GM12878 (cell line): ENCODE data around the gene DDX24. TPM values are rescaled to one million over a fixed set of nuclear protein-coding genes. Genes with fewer than 3 reads are reported as not detected.

ENCODE experiments used
- ASH2L ChIP-seq: fragments of 300-600, 200-600 bp; sonication (generic); IDR thresholded peaks from 2 replicates; pipeline ENCODE4 v1.6.1; 2017; ENCODE audit warnings: low read depth, mild to moderate bottlenecking, borderline replicate concordance
- BCL11A ChIP-seq: IDR thresholded peaks from 2 replicates; pipeline ENCODE4 v1.6.1; 2011; ENCODE audit warnings: low read depth, low read length
- CEBPB ChIP-seq, 2 experiments: fragments of 150-350 bp in 1 of 2; IDR thresholded peaks; 2 replicates each; pipeline ENCODE4 v1.6.1; 2012 to 2014; ENCODE audit warnings: low read depth in 2 of 2, low read length in 2 of 2, borderline replicate concordance in 1 of 2, inconsistent platforms in 1 of 2
- CREM ChIP-seq: IDR thresholded peaks from 2 replicates; pipeline ENCODE4 v1.6.1; 2014; ENCODE audit warnings: antibody characterized with exemption, low read depth
- EZH2 ChIP-seq: IDR thresholded peaks from 2 replicates; pipeline ENCODE4 v1.6.1; 2012; ENCODE audit warnings: low read depth, mild to moderate bottlenecking, control low read depth, inconsistent platforms, low read length, borderline replicate concordance; ENCODE audit not compliant: control insufficient read depth
- FOXM1 ChIP-seq: IDR thresholded peaks from 2 replicates; pipeline ENCODE4 v1.6.1; 2012; ENCODE audit warnings: low read depth, mild to moderate bottlenecking, inconsistent platforms, low read length, moderate library complexity
- HDAC6 ChIP-seq: fragments of 200-600 bp; sonication (generic); IDR thresholded peaks from one replicate; pipeline ENCODE4 v1.8.0; 2017; ENCODE audit warnings: antibody characterized with exemption; ENCODE audit not compliant: unreplicated experiment
- MAX ChIP-seq: IDR thresholded peaks from 2 replicates; pipeline ENCODE4 v1.6.1; 2012; ENCODE audit warnings: low read depth, low read length, improper control_type of control experiment
- MYB ChIP-seq: fragments of 150-350 bp; IDR thresholded peaks from 2 replicates; pipeline ENCODE4 v1.6.1; 2014; ENCODE audit warnings: mild to moderate bottlenecking, low read depth, low read length, borderline replicate concordance
- MYC ChIP-seq: IDR thresholded peaks from 2 replicates; pipeline ENCODE4 v1.6.1; 2011; ENCODE audit warnings: mild to moderate bottlenecking, low read length, moderate library complexity, inconsistent platforms; ENCODE audit not compliant: insufficient read depth, insufficient replicate concordance, insufficient read length, severe bottlenecking
- NFYA ChIP-seq: IDR thresholded peaks from 2 replicates; pipeline ENCODE4 v1.6.1; 2011; ENCODE audit warnings: low read depth, mild to moderate bottlenecking, low read length, improper control_type of control experiment, borderline replicate concordance
- RELA ChIP-seq: fragments of 450-650 bp; IDR thresholded peaks from 2 replicates; pipeline ENCODE4 v1.8.0; 2014; ENCODE audit warnings: borderline replicate concordance; ENCODE audit not compliant: partially characterized antibody
- RUNX3 ChIP-seq: IDR thresholded peaks from 2 replicates; pipeline ENCODE4 v1.6.1; 2012; ENCODE audit warnings: low read length, inconsistent platforms
- SMAD1 ChIP-seq: fragments of 450-650 bp; IDR thresholded peaks from 2 replicates; pipeline ENCODE4 v1.6.1; 2018; ENCODE audit warnings: mild to moderate bottlenecking, low read depth; ENCODE audit not compliant: partially characterized antibody
- SMC3 ChIP-seq: IDR thresholded peaks from 2 replicates; pipeline ENCODE4 v1.6.1; 2011; ENCODE audit warnings: low read length, improper control_type of control experiment, borderline replicate concordance
- SPI1 ChIP-seq: IDR thresholded peaks from 2 replicates; pipeline ENCODE4 v1.6.1; 2011; ENCODE audit warnings: low read depth, mild to moderate bottlenecking, low read length, moderate library complexity, borderline replicate concordance; ENCODE audit not compliant: insufficient read depth
- SUPT20H ChIP-seq: IDR thresholded peaks from 2 replicates; pipeline ENCODE4 v1.6.1; 2011; ENCODE audit warnings: low read depth, mild to moderate bottlenecking, low read length, moderate library complexity, borderline replicate concordance; ENCODE audit not compliant: control insufficient read depth
- SUZ12 ChIP-seq: fragments of 200-600 bp; sonication (generic); IDR thresholded peaks from one replicate; pipeline ENCODE4 v1.6.1; 2018; ENCODE audit warnings: antibody characterized with exemption, mild to moderate bottlenecking; ENCODE audit not compliant: unreplicated experiment
- TARDBP ChIP-seq: IDR thresholded peaks from 2 replicates; pipeline ENCODE4 v1.6.1; 2016; ENCODE audit warnings: borderline replicate concordance
- ZNF24 ChIP-seq: fragments of 450-650 bp; IDR thresholded peaks from 2 replicates; pipeline ENCODE4 v1.6.1; 2017; ENCODE audit warnings: antibody characterized with exemption, mild to moderate bottlenecking
- ZNF622 ChIP-seq: fragments of 450-650 bp; IDR thresholded peaks from 2 replicates; pipeline ENCODE4 v1.6.1; 2017; ENCODE audit warnings: mild to moderate bottlenecking, inconsistent platforms
- ZSCAN29 ChIP-seq: fragments of 450-650 bp; IDR thresholded peaks from 2 replicates; pipeline ENCODE4 v1.6.1; 2017; ENCODE audit warnings: mild to moderate bottlenecking, moderate library complexity
- polyA plus RNA-seq, 11 experiments: library from polyadenylated mRNA; depleted of rRNA in 4 of 11; unstranded in 6 of 11; stranded (reverse) in 5 of 11; fragments of >200 nt; fragmentation: Nextera tagmentation in 4 of 11; fragmentation: Illumina TruSeq in 1 of 11; extraction: Ambion mirVana in 4 of 11; extraction: Trizol in 1 of 11; gene quantifications; 1 replicate in 1 of 11; 2 replicates in 10 of 11; pipeline versions ENCODE4 v1.2.1 to v1.2.3, GENCODE V29; 2011 to 2016; ENCODE audit warnings: inconsistent platforms in 2 of 11, missing spikeins in 2 of 11, low read depth in 1 of 11
- total RNA-seq, 4 experiments: library from RNA; depleted of rRNA in 3 of 4; stranded (reverse); fragments of >200 nt in 3 of 4; fragmentation: Illumina TruSeq in 1 of 4; extraction: Trizol in 1 of 4; gene quantifications; 2 replicates each; pipeline versions ENCODE4 v1.2.1 to v1.2.3, GENCODE V29; 2013 to 2021
- TF ChIP-seq, protein P1 (sequence below): IDR thresholded peaks from 2 replicates; pipeline ENCODE4 v1.6.1; 2012; ENCODE audit warnings: mild to moderate bottlenecking, low read depth, low read length
- TF ChIP-seq, protein P2 (sequence below): fragments of 450-650 bp; conservative IDR thresholded peaks from 2 replicates; pipeline ENCODE4 v1.6.1; 2017; ENCODE audit warnings: mild to moderate bottlenecking, moderate library complexity

The DDX24 gene
- total and polyA plus RNA-seq, 10 of the 15 experiments (the other 5 are each of a cell fraction or from before 2014, with no cell fraction given) = 137 to 266 (median 184) TPM

DNA sequence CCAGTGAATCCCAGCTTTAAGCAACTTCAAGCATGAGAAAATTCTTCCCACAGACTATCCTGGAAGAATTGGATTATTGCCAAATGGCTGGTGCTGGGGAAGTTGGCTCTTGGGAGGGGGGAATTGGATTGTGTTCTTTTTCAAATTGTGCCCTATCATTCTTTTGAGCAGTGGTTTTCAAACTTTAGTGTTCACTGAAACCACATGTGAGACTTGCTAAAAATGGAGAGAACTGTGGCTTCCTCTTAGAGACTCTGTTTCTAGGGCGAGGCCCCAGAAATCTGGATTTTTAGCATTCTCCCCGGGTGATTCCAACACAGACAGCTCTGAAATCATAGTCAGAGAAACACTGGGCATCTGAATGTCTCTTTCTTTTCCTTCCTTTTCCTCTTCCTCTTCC is 69.2 kb downstream of the DDX24 start (continued):
- TF ChIP-seq ASH2L = no peak
- no peak for TF ChIP-seq MYC
- no peak for TF ChIP-seq MYB
- no peak for TF ChIP-seq CREM
- TF ChIP-seq ZSCAN29 = 0 out of 2 replicates have a peak, but pooled peaks have one; percentile 59
- TF ChIP-seq RELA = no peak
- no peak for TF ChIP-seq ZNF622
- TF ChIP-seq SUZ12 = no peak
- TF ChIP-seq, protein P1, sequence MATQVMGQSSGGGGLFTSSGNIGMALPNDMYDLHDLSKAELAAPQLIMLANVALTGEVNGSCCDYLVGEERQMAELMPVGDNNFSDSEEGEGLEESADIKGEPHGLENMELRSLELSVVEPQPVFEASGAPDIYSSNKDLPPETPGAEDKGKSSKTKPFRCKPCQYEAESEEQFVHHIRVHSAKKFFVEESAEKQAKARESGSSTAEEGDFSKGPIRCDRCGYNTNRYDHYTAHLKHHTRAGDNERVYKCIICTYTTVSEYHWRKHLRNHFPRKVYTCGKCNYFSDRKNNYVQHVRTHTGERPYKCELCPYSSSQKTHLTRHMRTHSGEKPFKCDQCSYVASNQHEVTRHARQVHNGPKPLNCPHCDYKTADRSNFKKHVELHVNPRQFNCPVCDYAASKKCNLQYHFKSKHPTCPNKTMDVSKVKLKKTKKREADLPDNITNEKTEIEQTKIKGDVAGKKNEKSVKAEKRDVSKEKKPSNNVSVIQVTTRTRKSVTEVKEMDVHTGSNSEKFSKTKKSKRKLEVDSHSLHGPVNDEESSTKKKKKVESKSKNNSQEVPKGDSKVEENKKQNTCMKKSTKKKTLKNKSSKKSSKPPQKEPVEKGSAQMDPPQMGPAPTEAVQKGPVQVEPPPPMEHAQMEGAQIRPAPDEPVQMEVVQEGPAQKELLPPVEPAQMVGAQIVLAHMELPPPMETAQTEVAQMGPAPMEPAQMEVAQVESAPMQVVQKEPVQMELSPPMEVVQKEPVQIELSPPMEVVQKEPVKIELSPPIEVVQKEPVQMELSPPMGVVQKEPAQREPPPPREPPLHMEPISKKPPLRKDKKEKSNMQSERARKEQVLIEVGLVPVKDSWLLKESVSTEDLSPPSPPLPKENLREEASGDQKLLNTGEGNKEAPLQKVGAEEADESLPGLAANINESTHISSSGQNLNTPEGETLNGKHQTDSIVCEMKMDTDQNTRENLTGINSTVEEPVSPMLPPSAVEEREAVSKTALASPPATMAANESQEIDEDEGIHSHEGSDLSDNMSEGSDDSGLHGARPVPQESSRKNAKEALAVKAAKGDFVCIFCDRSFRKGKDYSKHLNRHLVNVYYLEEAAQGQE = no peak
- TF ChIP-seq MAX = no peak
- TF ChIP-seq NFYA = no peak
- no peak for TF ChIP-seq BCL11A
- TF ChIP-seq CEBPB (IDR thresholded peaks at IDR 0.05; ENCODE audit: borderline replicate concordance in 1 of 2, low read depth in 2 of 2, low read length in 2 of 2) = no peak
- no peak for TF ChIP-seq ZNF24
- TF ChIP-seq EZH2 = no peak
- TF ChIP-seq SMAD1 = no peak
- TF ChIP-seq SUPT20H = no peak
- 0 out of 2 replicates have a peak, but pooled peaks have one; percentile 27 for TF ChIP-seq SPI1
- TF ChIP-seq HDAC6 = no peak
- TF ChIP-seq, protein P2, sequence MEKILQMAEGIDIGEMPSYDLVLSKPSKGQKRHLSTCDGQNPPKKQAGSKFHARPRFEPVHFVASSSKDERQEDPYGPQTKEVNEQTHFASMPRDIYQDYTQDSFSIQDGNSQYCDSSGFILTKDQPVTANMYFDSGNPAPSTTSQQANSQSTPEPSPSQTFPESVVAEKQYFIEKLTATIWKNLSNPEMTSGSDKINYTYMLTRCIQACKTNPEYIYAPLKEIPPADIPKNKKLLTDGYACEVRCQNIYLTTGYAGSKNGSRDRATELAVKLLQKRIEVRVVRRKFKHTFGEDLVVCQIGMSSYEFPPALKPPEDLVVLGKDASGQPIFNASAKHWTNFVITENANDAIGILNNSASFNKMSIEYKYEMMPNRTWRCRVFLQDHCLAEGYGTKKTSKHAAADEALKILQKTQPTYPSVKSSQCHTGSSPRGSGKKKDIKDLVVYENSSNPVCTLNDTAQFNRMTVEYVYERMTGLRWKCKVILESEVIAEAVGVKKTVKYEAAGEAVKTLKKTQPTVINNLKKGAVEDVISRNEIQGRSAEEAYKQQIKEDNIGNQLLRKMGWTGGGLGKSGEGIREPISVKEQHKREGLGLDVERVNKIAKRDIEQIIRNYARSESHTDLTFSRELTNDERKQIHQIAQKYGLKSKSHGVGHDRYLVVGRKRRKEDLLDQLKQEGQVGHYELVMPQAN = no peak
- no peak for TF ChIP-seq SMC3
- TF ChIP-seq FOXM1 = no peak
- no peak for TF ChIP-seq TARDBP
- TF ChIP-seq RUNX3 = peak; percentile 92
